OCI-LY1 (cell line): ENCODE results near the gene SLC5A9.
"Not testable (repeated sequence)": the region's sequence is repeated elsewhere in the genome, so short reads cannot be mapped to it uniquely, and the experiment has no call there.

Experiments
- H2AFZ ChIP-seq: fragments of 200-600 bp; sonication (generic), shearing (Covaris generic); 2 replicates; pipeline ENCODE4 v1.6.0; 2014; ENCODE audit warnings: antibody characterized with exemption, mild to moderate bottlenecking, low read length
- H3F3A ChIP-seq: fragments of 200-600 bp; sonication (generic), shearing (Covaris generic); 2 replicates; pipeline ENCODE4 v1.6.0; 2014; ENCODE audit warnings: mild to moderate bottlenecking, antibody characterized with exemption, low read length, moderate library complexity; ENCODE audit not compliant: insufficient read depth
- H3K27ac ChIP-seq: fragments of 200-600 bp; sonication (generic); 2 replicates; pipeline ENCODE4 v1.5.1; 2014; ENCODE audit warnings: low read length, mixed run types, mild to moderate bottlenecking, low read depth; ENCODE audit not compliant: poor library complexity, severe bottlenecking
- H3K27me3 ChIP-seq: fragments of 200-600 bp; sonication (generic); 2 replicates; pipeline ENCODE4 v1.6.0; 2014; ENCODE audit warnings: antibody characterized with exemption, mild to moderate bottlenecking, low read length, moderate library complexity; ENCODE audit not compliant: insufficient read depth
- H3K36me3 ChIP-seq: fragments of 200-600 bp; sonication (generic); 2 replicates; pipeline ENCODE4 v1.6.1; 2014; ENCODE audit warnings: mild to moderate bottlenecking, antibody characterized with exemption, low read length, moderate library complexity, mixed read lengths; ENCODE audit not compliant: insufficient read depth
- H3K4me1 ChIP-seq: fragments of 200-600 bp; sonication (generic); 2 replicates; pipeline ENCODE4 v1.5.1; 2014; ENCODE audit warnings: mild to moderate bottlenecking, low read length, moderate library complexity; ENCODE audit not compliant: insufficient read depth, severe bottlenecking
- H3K4me2 ChIP-seq: fragments of 200-600 bp; sonication (generic), shearing (Covaris generic); 2 replicates; pipeline ENCODE4 v1.6.1; 2014; ENCODE audit warnings: low read length
- H3K4me3 ChIP-seq: fragments of 200-600 bp; sonication (generic); 2 replicates; pipeline ENCODE4 v1.5.1; 2014; ENCODE audit warnings: low read length, low read depth, mild to moderate bottlenecking, mixed read lengths; ENCODE audit not compliant: poor library complexity, severe bottlenecking
- H3K79me2 ChIP-seq: fragments of 200-600 bp; shearing (Covaris generic); 2 replicates; pipeline ENCODE4 v1.6.1; 2016; ENCODE audit warnings: mixed run types, low read length, mixed read lengths; ENCODE audit not compliant: insufficient read depth
- H3K9ac ChIP-seq: fragments of 200-600 bp; sonication (generic), shearing (Covaris generic); 2 replicates; pipeline ENCODE4 v1.6.1; 2014; ENCODE audit warnings: mild to moderate bottlenecking, low read length, mixed read lengths
- H3K9me2 ChIP-seq: fragments of 200-600 bp; sonication (generic), shearing (Covaris generic); 2 replicates; pipeline ENCODE4 v1.6.1; 2014; ENCODE audit warnings: low read depth, mild to moderate bottlenecking, low read length, mixed read lengths
- H3K9me3 ChIP-seq: fragments of 200-600 bp; shearing (Covaris generic); 2 replicates; pipeline ENCODE4 v1.6.1; 2014; ENCODE audit warnings: low read length, mixed read lengths
- H4K20me1 ChIP-seq: fragments of 200-600 bp; sonication (generic), shearing (Covaris generic); 2 replicates; pipeline ENCODE4 v1.6.0; 2016; ENCODE audit warnings: mild to moderate bottlenecking, low read length; ENCODE audit not compliant: insufficient read depth
- CTCF ChIP-seq: fragments of 200-600 bp; sonication (generic), shearing (Covaris generic); IDR thresholded peaks from 2 replicates; pipeline ENCODE4 v1.5.1; 2017; ENCODE audit warnings: mild to moderate bottlenecking, antibody characterized with exemption, low read length, moderate library complexity, mixed read lengths
- EZH2 ChIP-seq: fragments of 200-600 bp; sonication (generic), shearing (Covaris generic); IDR thresholded peaks from 2 replicates; pipeline ENCODE4 v1.8.0; 2017; ENCODE audit warnings: borderline replicate concordance, mixed run types, mild to moderate bottlenecking, antibody characterized with exemption, low read length, moderate library complexity, mixed read lengths

Gene SLC5A9

DNA sequence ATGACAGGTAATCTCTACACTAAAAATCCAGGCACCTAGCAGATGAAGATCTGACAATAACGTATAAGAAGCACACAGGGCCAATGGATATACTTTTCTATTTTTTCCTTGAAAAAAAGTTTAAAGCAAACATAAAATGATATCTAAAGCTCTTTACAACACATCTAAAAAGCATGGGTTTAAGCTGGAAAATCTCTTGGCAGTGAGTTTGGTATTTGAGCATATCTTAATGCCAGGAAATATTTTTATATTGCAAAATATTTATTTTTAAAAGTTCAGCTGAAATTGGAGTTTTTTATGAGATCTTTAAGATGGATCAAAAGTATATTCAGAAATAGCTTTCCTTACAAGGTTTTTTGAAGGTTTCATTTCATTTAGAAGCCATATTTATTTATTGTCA, 40.5 kb downstream of the SLC5A9 start:
- H3K9me3 ChIP-seq = no peaks in the 10 kb centered on the region
- no peak overlapping the region for H3K4me2 ChIP-seq
- H4K20me1 ChIP-seq = no peaks in the 10 kb centered on the region
- TF ChIP-seq CTCF (no peak), EZH2 (no peak)
- no peaks in the 10 kb centered on the region for H3K79me2 ChIP-seq
- H3F3A ChIP-seq = no peaks in the 10 kb centered on the region
- H3K9me2 ChIP-seq = no peaks in the 10 kb centered on the region
- no peaks in the 10 kb centered on the region for H3K36me3 ChIP-seq
- no peak overlapping the region for H2AFZ ChIP-seq
- H3K27ac ChIP-seq = no peak overlapping the region
- no peak overlapping the region for H3K9ac ChIP-seq
- no peaks in the 10 kb centered on the region for H3K27me3 ChIP-seq
- H3K4me3 ChIP-seq = no peak overlapping the region
- H3K4me1 ChIP-seq = no peaks in the 10 kb centered on the region

- H3K27me3 ChIP-seq = no peaks in the 10 kb centered on the region
- no peaks in the 10 kb centered on the region for H3F3A ChIP-seq
- H3K4me1 ChIP-seq = no peaks in the 10 kb centered on the region
- H3K36me3 ChIP-seq = no peaks in the 10 kb centered on the region
- no peaks in the 10 kb centered on the region for H3K9me2 ChIP-seq
- no peak overlapping the region for H3K27ac ChIP-seq
- no peaks in the 10 kb centered on the region for H4K20me1 ChIP-seq
- no peak overlapping the region for H3K4me2 ChIP-seq
- H3K9ac ChIP-seq = no peak overlapping the region
- no peak overlapping the region for H2AFZ ChIP-seq
- no peaks in the 10 kb centered on the region for H3K9me3 ChIP-seq
- TF ChIP-seq EZH2 = no peak
- TF ChIP-seq CTCF = no peak
- H3K79me2 ChIP-seq = no peaks in the 10 kb centered on the region
- H3K4me3 ChIP-seq = no peak overlapping the region
These were observed 44.1 kb downstream of the SLC5A9 start for GRCh38 chr1:48266576-48266975.

DNA sequence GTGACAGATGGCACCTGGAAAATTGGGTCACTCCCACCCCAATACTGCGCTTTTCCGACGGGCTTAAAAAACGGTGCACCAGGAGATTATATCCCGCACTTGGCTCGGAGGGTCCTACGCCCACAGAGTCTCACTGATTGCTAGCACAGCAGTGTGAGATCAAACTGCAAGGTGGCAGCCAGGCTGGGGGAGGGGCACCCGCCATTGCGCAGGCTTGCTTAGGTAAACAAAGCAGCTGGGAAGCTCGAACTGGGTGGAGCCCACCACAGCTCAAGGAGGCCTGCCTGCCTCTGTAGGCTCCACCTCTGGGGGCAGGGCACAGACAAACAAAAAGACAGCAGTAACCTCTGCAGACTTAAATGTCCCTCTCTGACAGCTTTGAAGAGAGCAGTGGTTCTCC, 54.9 kb downstream of the SLC5A9 start:
- H3K9me2 ChIP-seq, H3K4me3 ChIP-seq, H3K27ac ChIP-seq, H3K4me2 ChIP-seq, H3K9ac ChIP-seq, H3F3A ChIP-seq, H3K27me3 ChIP-seq, H3K79me2 ChIP-seq, H3K4me1 ChIP-seq, H2AFZ ChIP-seq, H4K20me1 ChIP-seq, H3K36me3 ChIP-seq, H3K9me3 ChIP-seq: not testable (repeated sequence)

DNA sequence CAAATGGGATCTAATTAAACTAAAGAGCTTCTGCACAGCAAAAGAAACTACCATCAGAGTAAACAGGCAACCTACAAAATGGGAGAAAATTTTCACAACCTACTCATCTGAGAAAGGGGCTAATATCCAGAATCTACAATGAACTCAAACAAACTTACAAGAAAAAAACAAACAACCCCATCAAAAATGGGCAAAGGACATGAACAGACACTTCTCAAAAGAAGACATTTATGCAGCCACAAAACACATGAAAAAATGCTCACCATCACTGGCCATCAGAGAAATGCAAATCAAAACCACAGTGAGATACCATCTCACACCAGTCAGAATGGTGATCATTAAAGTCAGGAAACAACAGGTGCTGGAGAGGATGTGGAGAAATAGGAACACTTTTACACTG, 59.8 kb downstream of the SLC5A9 start:
- H3K9me2 ChIP-seq, H3K9me3 ChIP-seq, H3K79me2 ChIP-seq: not testable (repeated sequence)

More for the DNA sequence above, 59.8 kb downstream of the SLC5A9 start:
- not testable (repeated sequence) for H3K27ac ChIP-seq, H2AFZ ChIP-seq, H3K4me3 ChIP-seq, H3F3A ChIP-seq, H3K36me3 ChIP-seq, H3K4me2 ChIP-seq, H3K4me1 ChIP-seq, H3K9ac ChIP-seq, H3K27me3 ChIP-seq, H4K20me1 ChIP-seq
